KMS-11 (cell line): ENCODE measurements around the gene SASS6.

Experiments
- H2AFZ ChIP-seq: fragments of 200-600 bp; sonication (generic); 2 replicates; pipeline ENCODE4 v1.6.1; 2016; ENCODE audit warnings: antibody characterized with exemption, mixed run types, low read depth
- H3K27ac ChIP-seq: fragments of 200-600 bp; sonication (generic); 2 replicates; pipeline ENCODE4 v1.6.1; 2016; ENCODE audit warnings: mild to moderate bottlenecking, mixed run types
- H3K27me3 ChIP-seq: fragments of 200-600 bp; sonication (generic); 2 replicates; pipeline ENCODE4 v1.6.1; 2017; ENCODE audit warnings: mild to moderate bottlenecking, low read depth, mixed run types, moderate library complexity; ENCODE audit not compliant: insufficient read depth
- H3K36me3 ChIP-seq: fragments of 200-600 bp; sonication (generic); 2 replicates; pipeline ENCODE4 v1.6.1; 2017; ENCODE audit warnings: mild to moderate bottlenecking, mixed run types; ENCODE audit not compliant: insufficient read depth
- H3K4me1 ChIP-seq: fragments of 200-600 bp; sonication (generic); 2 replicates; pipeline ENCODE4 v1.6.1; 2016; ENCODE audit warnings: mild to moderate bottlenecking, low read depth, mixed run types; ENCODE audit not compliant: poor library complexity, severe bottlenecking
- H3K4me2 ChIP-seq: fragments of 200-600 bp; sonication (generic); 2 replicates; pipeline ENCODE4 v1.7.0; 2016; ENCODE audit warnings: mild to moderate bottlenecking, mixed run types
- H3K4me3 ChIP-seq: fragments of 200-600 bp; sonication (generic); IDR thresholded peaks from 2 replicates; pipeline ENCODE4 v1.6.1; 2017; ENCODE audit warnings: low read depth, low read length, mixed read lengths; ENCODE audit not compliant: insufficient read depth
- H3K79me2 ChIP-seq: fragments of 200-600 bp; sonication (generic); 2 replicates; pipeline ENCODE4 v1.6.1; 2016; ENCODE audit warnings: low read depth, mixed run types; ENCODE audit not compliant: insufficient read depth
- H3K9ac ChIP-seq: fragments of 200-600 bp; sonication (generic); 2 replicates; pipeline ENCODE4 v1.6.1; 2016; ENCODE audit warnings: mild to moderate bottlenecking, mixed run types
- H4K20me1 ChIP-seq: fragments of 200-600 bp; sonication (generic); 2 replicates; pipeline ENCODE4 v1.6.1; 2016; ENCODE audit warnings: mild to moderate bottlenecking, mixed run types; ENCODE audit not compliant: insufficient read depth
- TF ChIP-seq, protein P1 (sequence below): fragments of 200-600 bp; sonication (generic); conservative IDR thresholded peaks from 2 replicates; pipeline ENCODE4 v1.6.1; 2017; ENCODE audit warnings: low read depth, mild to moderate bottlenecking, antibody characterized with exemption, low read length, moderate library complexity, mixed read lengths

Gene SASS6

GRCh38 chr1:100090471-100090870 lies 42.3 kb downstream of the SASS6 start:
- H3K27ac ChIP-seq: no peak overlapping the region
- no peak overlapping the region for H2AFZ ChIP-seq
- H3K79me2 ChIP-seq: no peaks in the 10 kb centered on the region
- H3K4me2 ChIP-seq: no peak overlapping the region
- H3K36me3 ChIP-seq: no peaks in the 10 kb centered on the region
- H3K4me1 ChIP-seq: no peaks in the 10 kb centered on the region
- H3K27me3 ChIP-seq: no peaks in the 10 kb centered on the region
- TF ChIP-seq, protein P1, sequence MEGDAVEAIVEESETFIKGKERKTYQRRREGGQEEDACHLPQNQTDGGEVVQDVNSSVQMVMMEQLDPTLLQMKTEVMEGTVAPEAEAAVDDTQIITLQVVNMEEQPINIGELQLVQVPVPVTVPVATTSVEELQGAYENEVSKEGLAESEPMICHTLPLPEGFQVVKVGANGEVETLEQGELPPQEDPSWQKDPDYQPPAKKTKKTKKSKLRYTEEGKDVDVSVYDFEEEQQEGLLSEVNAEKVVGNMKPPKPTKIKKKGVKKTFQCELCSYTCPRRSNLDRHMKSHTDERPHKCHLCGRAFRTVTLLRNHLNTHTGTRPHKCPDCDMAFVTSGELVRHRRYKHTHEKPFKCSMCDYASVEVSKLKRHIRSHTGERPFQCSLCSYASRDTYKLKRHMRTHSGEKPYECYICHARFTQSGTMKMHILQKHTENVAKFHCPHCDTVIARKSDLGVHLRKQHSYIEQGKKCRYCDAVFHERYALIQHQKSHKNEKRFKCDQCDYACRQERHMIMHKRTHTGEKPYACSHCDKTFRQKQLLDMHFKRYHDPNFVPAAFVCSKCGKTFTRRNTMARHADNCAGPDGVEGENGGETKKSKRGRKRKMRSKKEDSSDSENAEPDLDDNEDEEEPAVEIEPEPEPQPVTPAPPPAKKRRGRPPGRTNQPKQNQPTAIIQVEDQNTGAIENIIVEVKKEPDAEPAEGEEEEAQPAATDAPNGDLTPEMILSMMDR: no peak
- no peaks in the 10 kb centered on the region for H4K20me1 ChIP-seq
- H3K9ac ChIP-seq: no peak overlapping the region
- H3K4me3 ChIP-seq: no peak overlapping the region

DNA sequence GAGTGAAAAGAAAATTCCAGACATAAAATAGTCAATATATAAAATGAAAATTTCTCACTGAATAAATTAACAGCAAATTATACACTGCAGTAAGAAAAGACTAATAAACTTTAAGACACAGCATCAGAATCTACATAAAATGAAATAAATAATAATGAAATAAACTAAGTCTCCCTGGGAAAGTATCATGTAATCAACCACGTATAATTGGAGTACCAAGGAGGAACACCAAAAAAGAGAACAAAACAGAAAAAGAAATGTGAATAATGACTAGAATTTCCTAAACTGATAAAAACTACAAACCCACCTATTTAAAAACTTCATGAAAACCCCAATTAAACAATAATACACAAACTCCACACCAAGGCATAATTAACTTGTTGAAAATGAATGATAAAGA lies 43.6 kb downstream of the SASS6 start:
- Histone ChIP-seq H3K9ac (no peak overlapping the region), H3K36me3 (no peaks in the 10 kb centered on the region), H3K4me2 (no peak overlapping the region), H3K27me3 (no peaks in the 10 kb centered on the region), H3K4me1 (no peaks in the 10 kb centered on the region), H3K4me3 (no peak overlapping the region), H3K79me2 (no peaks in the 10 kb centered on the region), H3K27ac (no peak overlapping the region), H4K20me1 (no peaks in the 10 kb centered on the region), H2AFZ (no peak overlapping the region)
- TF ChIP-seq, protein P1: no peak

DNA sequence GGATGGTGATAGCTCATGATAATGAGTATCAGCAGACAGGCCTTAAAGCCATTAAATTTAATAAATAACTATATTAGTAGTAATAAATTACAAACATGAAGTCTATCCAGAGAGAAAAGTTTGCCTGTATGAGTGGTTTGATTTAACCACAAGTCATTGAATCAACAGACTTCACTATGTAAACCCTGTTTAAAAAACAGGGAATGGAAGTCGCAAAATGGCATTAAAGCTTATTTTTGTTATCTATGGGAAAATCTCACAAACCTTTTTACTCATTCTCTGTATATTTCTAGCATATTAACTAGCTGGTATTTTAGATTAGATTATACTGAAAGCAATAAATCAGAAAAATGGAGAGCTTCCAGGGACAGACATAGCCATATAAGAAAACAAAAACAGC lies 45.3 kb downstream of the SASS6 start:
- no peaks in the 10 kb centered on the region for H3K27me3 ChIP-seq
- H2AFZ ChIP-seq: no peak overlapping the region
- no peaks in the 10 kb centered on the region for H3K36me3 ChIP-seq

GRCh38 chr1:100080331-100080730 lies 52.4 kb downstream of the SASS6 start:
- H3K27ac ChIP-seq: no peak overlapping the region
- no peak overlapping the region for H3K4me2 ChIP-seq
- no peaks in the 10 kb centered on the region for H3K36me3 ChIP-seq
- 0 out of 2 replicates have a peak, but pooled peaks cover 4% of the 10 kb centered on the region for H4K20me1 ChIP-seq
- no peak overlapping the region for H3K4me3 ChIP-seq
- H2AFZ ChIP-seq: no peak overlapping the region
- no peaks in the 10 kb centered on the region for H3K79me2 ChIP-seq
- H3K4me1 ChIP-seq: peaks cover 8% of the 10 kb centered on the region
- TF ChIP-seq, protein P1: no peak
- no peaks in the 10 kb centered on the region for H3K27me3 ChIP-seq
- H3K9ac ChIP-seq: no peak overlapping the region

More for the DNA sequence above, 45.3 kb downstream of the SASS6 start:
- no peak overlapping the region for H3K27ac ChIP-seq
- H3K4me1 ChIP-seq: no peaks in the 10 kb centered on the region
- TF ChIP-seq, protein P1: no peak
- H3K4me2 ChIP-seq: no peak overlapping the region
- H3K9ac ChIP-seq: no peak overlapping the region
- no peaks in the 10 kb centered on the region for H3K79me2 ChIP-seq
- H4K20me1 ChIP-seq: no peaks in the 10 kb centered on the region
- H3K4me3 ChIP-seq: no peak overlapping the region
